ENCODE results near the gene TSNAX.

Gene TSNAX

DNA sequence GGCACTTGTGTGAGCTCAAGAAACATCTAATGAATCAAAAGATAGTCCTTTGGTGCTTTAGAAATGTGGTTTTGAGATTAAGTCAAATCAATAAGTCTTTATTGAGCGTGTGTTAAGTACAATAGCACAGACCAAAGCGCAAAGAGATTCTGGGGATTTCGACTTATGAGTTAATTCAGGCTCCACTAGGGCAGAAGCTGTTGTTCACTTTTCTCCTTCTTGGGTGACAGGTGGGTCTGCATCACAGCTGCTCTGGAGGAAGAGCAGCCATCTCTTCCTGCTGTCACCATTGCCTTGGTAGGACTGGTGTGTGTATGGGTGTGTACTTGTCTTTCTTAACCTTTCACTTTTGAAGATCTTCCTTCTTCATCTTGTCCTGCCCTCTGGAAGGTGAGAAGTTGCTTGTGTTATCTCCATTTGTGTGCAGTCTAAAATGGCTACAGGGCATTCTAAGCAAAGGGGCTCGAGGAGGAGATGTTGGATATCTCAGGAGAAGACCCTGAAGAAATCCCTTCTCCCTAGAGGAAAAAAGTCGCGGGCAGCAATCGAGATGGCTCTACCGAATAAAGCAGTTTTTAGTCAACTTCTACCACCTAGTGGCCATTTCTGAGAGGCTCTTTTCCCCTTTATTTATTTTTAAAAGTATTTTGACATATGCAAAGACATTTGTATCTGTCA lies 75.3 kb downstream of the TSNAX start:
- DNase-seq = peak; percentile 79

DNA sequence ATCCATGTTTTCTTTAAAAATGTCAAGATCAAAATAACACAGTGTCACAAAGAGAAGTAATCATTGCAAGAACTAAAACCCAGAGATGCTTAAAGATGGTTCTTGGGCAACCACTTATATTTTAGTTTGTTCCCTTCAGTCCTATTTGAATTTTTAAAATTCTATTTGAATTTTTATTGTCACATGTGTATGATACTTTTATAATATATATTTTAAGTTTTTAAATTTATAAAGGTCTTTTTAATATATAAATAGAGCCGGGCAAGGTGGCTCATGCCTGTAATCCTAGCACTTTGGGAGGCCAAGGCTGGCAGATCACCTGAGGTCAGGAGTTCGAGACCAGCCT lies 75.8 kb downstream of the TSNAX start:
- no peak for DNase-seq

DNA sequence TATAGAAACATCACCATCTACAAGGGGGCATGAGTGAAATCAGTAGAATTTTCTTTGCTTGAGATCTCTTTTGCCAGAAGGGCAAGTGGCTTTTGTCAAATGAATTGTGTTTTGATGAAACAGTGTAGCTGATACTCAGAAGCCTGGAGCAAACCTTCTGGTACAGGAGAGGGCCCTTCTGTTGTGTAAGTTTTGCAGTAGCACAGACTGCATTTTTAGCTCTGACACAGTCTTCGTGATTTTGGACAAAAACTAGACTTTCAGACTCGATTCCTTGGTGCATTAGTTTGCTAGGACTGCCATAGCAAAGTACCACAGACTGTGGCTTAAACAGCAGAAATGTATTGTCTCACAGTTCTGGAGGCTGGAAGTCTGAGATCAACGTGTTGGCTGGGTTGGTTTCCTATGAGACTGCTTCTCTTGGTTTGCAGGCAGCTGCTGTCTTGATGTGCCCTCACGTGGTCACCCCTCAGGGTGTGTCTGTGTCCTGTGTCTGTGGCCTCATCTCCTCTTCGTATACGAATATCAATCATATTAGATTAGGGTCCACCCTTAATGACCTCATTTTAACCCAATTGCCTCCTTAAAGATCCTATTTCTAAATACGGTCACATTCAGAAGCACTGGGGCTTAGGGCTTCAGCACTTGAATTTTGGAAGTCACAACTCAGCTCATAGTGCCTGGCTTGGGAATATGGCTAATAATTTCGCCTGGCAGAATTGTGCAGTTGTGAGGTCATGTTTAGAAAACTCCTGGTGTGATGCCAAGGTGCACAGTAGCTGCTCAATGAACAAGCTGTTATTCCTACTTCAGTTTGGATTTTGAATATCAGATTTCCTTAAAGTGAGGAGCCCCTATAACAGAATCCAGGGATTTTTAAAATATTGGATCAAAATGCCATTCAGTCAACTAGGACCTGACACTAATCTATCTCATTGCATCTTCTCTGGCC lies 77.0 kb downstream of the TSNAX start:
- no peak for DNase-seq

DNA sequence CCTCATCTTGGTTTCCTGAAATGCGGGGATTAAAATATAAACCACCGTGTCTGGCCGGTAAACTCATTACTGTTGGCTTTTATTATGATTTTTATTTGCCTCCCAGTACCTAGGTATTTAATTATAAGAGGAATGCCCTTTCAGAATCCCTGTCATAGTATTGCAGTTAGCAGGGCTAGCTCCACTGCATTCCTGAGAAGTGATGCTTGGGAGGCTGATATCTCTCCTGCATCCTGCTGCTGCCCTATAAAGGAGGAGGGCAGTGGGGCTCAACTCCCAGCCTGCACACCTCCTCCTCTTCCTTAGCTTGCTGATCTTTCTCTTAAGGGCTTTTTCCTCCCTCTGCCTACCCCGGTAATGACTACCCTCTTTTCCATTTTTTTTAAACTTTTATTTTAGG lies 78.2 kb downstream of the TSNAX start:
- DNase-seq = no peak

DNA sequence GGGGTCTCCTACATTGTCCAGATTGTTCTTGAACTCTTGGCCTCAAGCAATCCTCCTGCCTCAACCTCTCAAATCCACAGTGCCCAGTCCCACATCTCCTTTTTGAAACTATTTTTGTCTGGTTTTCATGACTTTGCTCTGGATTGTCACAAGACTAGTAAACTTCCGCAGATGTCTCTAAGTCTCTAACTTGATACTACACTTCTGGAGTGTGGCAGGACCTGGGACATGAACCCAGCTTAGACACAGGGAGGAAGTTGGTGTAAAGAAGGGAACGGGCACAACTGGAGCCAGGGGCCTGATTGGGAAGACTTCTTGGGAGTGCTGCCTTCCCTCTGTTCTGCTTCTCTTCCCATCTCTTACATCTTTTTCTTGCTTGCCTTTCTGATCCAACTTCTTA lies 81.9 kb downstream of the TSNAX start:
- no peak for DNase-seq

DNA sequence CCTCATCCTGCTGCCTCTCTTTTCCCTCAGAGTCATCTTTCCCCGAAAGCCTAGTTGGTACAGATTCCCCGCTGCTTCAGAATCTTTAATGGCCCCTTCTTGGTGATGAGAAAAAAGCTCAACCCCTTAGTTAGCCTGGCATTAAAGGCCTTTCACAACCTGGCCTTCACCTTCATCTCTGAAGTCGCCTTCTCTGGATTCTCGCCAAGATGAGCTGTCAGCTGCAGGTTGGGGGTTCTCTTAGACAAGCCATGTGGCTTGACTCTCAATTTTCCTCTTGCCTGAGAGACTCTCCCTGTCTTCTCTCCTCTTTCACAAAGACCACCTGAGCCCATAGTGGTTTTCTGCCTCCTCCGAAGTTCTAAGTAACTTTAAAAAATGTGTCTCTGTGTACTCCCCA lies 82.6 kb downstream of the TSNAX start:
- DNase-seq = no peak

DNA sequence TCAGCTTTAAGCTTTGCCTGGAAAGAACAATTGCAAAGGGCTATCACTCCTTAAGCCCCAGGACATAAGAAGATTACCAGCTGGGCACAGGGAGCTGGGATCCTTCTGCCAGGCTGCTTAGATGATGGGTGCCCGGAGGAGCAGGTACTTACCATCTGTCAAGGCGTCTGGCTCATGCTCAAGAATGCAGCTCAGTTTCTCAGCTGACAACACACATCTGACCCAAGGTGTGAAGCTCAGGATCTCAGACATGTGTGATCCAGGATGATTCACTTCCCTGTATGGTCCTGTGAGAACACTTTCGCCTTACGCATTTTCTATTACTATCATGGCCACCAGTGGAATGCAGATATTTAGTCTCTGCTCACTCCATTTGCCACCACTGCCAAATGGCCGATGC lies 83.4 kb downstream of the TSNAX start:
- DNase-seq = no peak

DNA sequence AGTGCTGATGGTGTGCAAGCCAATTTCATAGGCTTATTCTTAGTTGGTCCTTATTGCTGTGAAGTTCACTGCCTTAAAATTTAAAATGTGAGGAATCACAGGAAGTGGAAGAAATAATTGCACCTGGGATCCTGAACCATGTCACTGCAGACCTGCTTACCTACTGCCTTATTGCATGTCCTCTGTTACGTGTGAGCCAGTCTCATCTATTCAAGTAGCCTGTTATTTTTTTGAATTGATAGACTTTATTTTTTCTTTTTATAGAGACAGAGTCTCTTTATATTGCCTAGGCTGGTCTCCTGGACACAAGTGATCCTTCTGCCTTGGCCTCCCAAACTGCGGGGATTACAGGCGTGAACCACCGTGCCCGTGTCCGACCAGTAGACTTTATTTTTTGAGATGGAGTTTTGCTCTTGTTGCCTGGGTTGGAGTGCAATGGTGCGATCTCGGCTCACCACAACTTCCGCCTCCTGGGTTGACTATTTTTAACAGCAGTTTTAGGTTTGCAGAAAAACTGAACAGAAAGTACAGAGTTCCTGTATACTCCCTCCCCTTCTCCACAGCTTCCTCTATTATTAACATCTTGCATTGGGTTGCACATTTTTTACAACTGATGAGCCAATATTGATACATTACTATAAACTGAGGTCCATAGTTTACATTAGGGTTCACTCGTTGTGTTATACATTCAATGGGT lies 84.1 kb downstream of the TSNAX start:
- no peak for DNase-seq

DNA sequence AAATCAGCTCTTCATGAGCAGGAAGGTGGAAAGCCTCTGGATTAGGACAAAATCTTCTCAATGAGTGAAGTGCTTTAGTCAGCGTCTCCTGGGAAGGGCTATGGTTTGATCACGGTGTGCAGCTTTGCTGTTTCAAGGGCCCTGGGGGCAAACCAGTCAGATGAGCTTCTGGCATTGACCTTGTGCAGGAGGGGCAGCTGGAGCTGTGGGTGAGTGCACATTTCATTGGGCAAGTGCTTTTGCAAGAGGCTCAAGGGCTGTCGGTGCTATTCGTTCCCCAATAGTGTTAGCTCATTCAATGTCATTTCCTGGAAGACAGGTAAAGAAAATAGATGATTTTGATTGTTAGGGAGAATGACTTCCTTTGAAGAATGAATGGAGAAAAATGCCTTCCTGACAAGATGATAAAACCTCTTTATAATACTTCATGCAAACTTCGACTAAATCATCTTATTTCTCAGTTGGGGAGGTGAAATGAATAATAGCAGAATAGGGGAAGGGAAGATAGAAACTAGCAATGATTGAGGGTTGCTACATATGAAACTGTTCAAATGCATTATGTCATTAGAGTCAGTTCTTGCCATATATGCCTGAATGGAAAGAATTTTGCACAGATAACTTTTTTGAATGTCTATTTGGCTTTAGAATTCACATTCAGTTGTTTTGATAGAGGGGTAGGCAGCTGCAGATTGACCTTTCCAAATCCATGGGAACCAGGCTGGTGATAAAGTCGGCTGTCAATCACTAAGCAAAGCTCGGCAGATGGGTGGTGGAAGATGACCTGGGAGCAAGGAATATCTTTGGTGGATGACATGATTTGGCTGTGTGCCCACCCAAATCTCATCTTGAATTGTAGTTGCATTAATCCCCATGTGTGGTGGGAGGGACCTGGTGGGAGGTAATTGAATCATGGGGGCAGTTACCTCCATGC lies 85.2 kb downstream of the TSNAX start:
- no peak for DNase-seq
